ENCODE data around the gene PPP1R18. TPM values are rescaled to one million over a fixed set of nuclear protein-coding genes. Genes with fewer than 3 reads are reported as not detected.

PPP1R18 gene
- total RNA-seq, 1 donor from 2014 or later: 129 TPM

DNA sequence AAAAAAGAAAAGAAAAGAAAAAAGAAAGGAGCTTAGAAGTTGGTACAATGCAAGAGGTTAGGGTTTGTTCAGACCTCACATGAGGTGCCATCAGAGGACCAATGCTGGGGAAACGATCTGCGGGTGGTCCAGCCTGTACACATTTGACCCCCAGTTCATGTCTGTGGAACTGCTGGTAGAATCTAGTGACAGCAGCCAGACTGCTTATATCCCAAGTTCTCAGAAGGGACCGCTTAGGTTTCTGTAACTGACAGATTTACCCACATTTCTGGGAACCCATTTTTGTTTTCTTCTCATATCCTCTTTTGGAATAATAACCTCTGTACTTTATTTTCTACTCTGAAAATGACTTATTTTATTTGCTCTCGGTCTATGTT lies 4.7 kb downstream of the PPP1R18 start:
- Histone ChIP-seq H3K4me3 (ENCODE audit: low read depth, low read length) (no peak overlapping the region), H3K36me3 (ENCODE audit: control insufficient read depth, insufficient read depth, low read length) (peaks cover 3% of the 10 kb centered on the region), H3K27me3 (ENCODE audit: control insufficient read depth, insufficient read depth, low read length) (no peaks in the 10 kb centered on the region)
- TF ChIP-seq, protein P1, sequence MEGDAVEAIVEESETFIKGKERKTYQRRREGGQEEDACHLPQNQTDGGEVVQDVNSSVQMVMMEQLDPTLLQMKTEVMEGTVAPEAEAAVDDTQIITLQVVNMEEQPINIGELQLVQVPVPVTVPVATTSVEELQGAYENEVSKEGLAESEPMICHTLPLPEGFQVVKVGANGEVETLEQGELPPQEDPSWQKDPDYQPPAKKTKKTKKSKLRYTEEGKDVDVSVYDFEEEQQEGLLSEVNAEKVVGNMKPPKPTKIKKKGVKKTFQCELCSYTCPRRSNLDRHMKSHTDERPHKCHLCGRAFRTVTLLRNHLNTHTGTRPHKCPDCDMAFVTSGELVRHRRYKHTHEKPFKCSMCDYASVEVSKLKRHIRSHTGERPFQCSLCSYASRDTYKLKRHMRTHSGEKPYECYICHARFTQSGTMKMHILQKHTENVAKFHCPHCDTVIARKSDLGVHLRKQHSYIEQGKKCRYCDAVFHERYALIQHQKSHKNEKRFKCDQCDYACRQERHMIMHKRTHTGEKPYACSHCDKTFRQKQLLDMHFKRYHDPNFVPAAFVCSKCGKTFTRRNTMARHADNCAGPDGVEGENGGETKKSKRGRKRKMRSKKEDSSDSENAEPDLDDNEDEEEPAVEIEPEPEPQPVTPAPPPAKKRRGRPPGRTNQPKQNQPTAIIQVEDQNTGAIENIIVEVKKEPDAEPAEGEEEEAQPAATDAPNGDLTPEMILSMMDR (IDR thresholded peaks at IDR 0.05; ENCODE audit: insufficient read depth, low read length, poor library complexity, severe bottlenecking): no peak
- DNase-seq (ENCODE audit: low read depth): no peak

DNA sequence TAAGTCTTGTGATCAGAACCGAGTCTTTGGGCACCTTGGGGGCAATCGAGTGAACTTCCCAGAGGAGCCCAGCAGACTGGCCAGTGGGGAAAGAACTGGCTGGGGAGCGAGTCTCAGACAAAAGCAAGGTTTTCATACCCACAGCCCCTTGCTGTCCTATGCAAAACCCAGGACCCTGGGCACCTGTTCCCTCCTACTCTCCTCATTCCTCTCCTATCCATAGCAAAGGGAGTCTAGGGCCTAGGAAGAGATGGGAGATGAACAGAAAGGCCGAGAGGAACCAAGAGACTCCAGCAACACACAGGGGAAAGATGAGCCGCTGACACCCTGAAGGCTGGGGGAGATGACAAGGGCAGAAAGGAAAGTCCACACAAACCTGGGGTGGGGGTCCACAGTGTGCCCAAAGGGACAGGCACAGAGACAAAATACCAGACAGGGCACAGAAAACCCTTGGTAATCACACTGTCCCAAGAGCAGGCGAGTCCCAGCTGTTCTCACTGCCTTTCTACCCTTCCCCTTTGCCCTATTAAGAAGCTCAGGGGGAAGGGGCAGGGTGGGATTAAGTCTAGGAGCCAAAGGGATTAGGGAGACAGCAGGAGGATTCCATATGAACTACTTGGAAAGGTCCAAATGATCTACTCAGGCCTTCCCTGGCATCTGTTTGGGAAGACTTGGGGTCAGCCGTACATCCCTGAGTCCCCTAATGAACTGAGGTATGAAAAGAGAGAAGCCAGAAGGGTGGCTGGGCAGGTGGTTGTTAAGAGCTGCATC lies 6.5 kb downstream of the PPP1R18 start:
- H3K4me3 ChIP-seq (ENCODE audit: low read depth, low read length): no peak overlapping the region
- no peak for DNase-seq (ENCODE audit: low read depth)

DNA sequence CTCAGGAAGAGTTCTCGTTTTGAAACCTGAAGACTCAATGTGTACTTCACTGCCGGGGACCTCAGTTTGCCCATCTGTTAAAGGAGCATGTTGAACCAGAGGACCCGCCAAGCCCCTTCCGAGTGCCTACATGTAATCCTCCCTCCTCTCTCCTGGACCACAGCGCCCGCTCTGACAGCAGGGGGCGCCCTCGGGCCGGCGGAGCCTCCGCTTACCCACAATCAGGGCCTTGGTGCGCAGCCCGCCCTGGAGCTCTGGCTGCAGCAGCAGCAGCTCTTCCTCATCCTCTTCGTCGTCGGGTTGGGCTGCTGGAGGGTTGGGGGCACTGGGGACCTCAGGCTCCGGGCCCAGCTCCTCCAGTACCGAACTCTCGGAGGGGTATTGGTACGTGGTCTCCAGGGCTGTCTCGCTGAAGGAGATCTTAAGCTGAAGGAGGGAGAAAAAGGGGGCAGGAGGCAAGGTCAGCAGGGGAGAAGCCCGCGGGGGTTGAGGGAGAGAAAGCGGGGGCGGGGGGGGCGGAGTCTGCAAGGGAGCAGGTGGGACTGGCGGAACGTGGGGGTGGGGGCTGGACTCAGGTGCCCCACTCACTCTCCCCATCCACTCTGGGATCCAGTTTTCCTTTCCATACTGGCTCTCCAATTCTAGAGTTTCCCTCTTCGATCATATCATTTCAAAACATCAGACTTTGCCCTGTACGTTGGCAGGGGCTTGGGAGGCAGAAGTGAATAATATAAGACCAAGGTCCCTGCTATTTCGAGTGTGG lies 7.3 kb downstream of the PPP1R18 start:
- TF ChIP-seq, protein P1 (IDR thresholded peaks at IDR 0.05; ENCODE audit: insufficient read depth, low read length, poor library complexity, severe bottlenecking): peak; percentile 98
- DNase-seq (ENCODE audit: low read depth): no peak
- Histone ChIP-seq H3K36me3 (ENCODE audit: control insufficient read depth, insufficient read depth, low read length) (peaks cover 1% of the 10 kb centered on the region), H3K27me3 (ENCODE audit: control insufficient read depth, insufficient read depth, low read length) (no peaks in the 10 kb centered on the region), H3K4me3 (ENCODE audit: low read depth, low read length) (no peak overlapping the region)

More for the DNA sequence above, 6.5 kb downstream of the PPP1R18 start:
- TF ChIP-seq, protein P1 (IDR thresholded peaks at IDR 0.05; ENCODE audit: insufficient read depth, low read length, poor library complexity, severe bottlenecking): no peak
- Histone ChIP-seq H3K36me3 (ENCODE audit: control insufficient read depth, insufficient read depth, low read length) (peaks cover 3% of the 10 kb centered on the region), H3K27me3 (ENCODE audit: control insufficient read depth, insufficient read depth, low read length) (no peaks in the 10 kb centered on the region)

DNA sequence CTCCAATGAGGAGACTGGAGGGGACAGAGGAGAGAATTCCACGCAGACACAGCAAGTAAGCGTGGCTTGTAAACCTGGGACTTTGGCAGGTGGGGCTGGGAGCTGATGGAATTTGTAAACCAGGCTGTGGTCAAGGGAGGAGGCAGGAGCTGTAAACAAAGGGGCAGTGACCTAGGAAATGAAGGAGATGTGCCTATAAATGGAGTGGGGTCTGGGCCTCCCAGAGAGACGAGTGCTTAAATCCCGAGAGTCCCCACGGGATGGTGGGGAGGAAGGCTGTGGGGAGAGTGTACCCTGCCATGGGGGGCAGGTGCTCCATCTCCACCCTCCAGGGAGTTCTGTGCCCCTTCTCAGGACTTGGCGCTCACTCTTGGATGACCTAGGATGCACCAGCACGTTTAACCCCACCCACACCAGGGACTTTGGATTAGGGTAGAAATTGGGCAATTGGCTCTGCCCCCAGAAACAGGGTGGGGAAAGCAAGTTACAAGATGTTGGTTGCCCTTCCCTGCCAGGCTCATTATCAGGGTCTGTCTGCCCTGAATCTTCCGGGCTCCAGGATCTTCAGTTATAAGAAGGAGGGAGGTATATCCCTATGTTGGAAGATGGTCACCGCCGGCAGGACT lies 9.7 kb downstream of the PPP1R18 start:
- H3K27me3 ChIP-seq (ENCODE audit: control insufficient read depth, insufficient read depth, low read length): no peaks in the 10 kb centered on the region
- H3K4me3 ChIP-seq (ENCODE audit: low read depth, low read length): no peak overlapping the region
- peaks cover 1% of the 10 kb centered on the region for H3K36me3 ChIP-seq (ENCODE audit: control insufficient read depth, insufficient read depth, low read length)
- DNase-seq (ENCODE audit: low read depth): no peak
- TF ChIP-seq, protein P1 (IDR thresholded peaks at IDR 0.05; ENCODE audit: insufficient read depth, low read length, poor library complexity, severe bottlenecking): no peak

DNA sequence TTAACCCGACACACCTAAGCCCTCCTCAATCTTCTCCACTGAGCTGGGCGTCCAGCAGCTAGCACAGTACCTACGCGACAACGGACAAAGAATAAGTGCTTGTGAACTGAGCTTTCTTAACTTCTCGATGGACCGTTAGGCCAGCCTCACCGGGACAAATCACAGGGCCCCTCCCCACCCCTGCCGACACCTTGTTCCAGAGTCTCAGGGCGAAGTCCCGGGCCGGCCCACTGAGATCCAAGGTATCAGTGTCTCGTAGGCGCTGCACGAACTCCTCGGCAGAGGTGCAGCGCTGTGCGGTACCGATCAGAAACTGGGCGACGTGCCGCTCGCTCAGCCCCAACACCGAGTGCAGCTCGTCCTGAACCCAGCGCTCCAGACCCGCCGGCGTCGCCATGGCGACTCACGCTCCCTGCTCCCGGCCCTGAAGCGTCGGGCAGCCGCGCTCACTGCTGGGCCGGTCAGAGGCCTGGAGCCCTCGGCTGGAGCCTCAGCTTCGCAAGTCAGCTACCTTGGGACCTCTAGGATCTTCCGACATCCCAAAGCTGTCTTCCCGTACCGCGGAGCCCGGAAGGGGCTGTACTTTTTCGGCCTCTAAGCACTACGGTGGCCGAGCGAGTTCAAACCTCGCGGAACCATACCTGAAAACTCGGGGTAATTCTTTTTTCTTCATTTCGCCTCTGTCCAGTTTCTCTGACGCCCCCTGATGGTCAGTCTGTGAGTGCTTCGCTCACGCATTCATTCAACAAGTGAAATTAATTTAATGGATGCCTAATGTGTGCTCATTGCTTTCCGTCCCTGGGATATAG lies 13.8 kb downstream of the PPP1R18 start, which contains the start of gene DHX16:
DHX16 (minus strand) TSS at position 562 of the 809 bp plus-strand sequence; CDS start at position 397, 165 bp downstream.
- TF ChIP-seq, protein P1 (IDR thresholded peaks at IDR 0.05; ENCODE audit: insufficient read depth, low read length, poor library complexity, severe bottlenecking): peak; percentile 79
- Histone ChIP-seq H3K36me3 (ENCODE audit: control insufficient read depth, insufficient read depth, low read length) (peaks cover 1% of the 10 kb centered on the region), H3K4me3 (ENCODE audit: low read depth, low read length) (peak within 1 kb of the TSS; percentile 87), H3K27me3 (ENCODE audit: control insufficient read depth, insufficient read depth, low read length) (no peaks in the 10 kb centered on the region)
- DNase-seq (ENCODE audit: low read depth): peak; percentile 90

All from kidney epithelial cell (primary cell).